SU-DHL-6 (cell line): Measurements from ENCODE around the gene SPESP1.

Experiments
- H2AFZ ChIP-seq: fragments of 200-600 bp; sonication (generic); 2 replicates; pipeline ENCODE4 v1.6.1; 2014; ENCODE audit warnings: low read depth, mild to moderate bottlenecking, moderate library complexity, mixed read lengths, antibody characterized with exemption, low read length; ENCODE audit not compliant: severe bottlenecking
- H3F3A ChIP-seq: fragments of 200-600 bp; shearing (Covaris generic); 2 replicates; pipeline ENCODE4 v1.6.0; 2016; ENCODE audit warnings: antibody characterized with exemption, mild to moderate bottlenecking; ENCODE audit not compliant: insufficient read depth
- H3K27ac ChIP-seq: fragments of 200-600 bp; sonication (generic); 2 replicates; pipeline ENCODE4 v1.5.1; 2016; ENCODE audit warnings: low read depth, mild to moderate bottlenecking, low read length, moderate library complexity, mixed read lengths
- H3K27me3 ChIP-seq: fragments of 200-600 bp; sonication (generic), shearing (Covaris generic); 2 replicates; pipeline ENCODE4 v1.6.0; 2014; ENCODE audit warnings: mild to moderate bottlenecking, low read length
- H3K36me3 ChIP-seq: fragments of 200-600 bp; sonication (generic); 2 replicates; pipeline ENCODE4 v1.6.1; 2014; ENCODE audit warnings: mild to moderate bottlenecking, low read length, mixed read lengths
- H3K4me2 ChIP-seq: fragments of 300-600, 200-600 bp; shearing (Covaris generic), sonication (generic); 2 replicates; pipeline ENCODE4 v1.6.0; 2014; ENCODE audit warnings: low read length, low read depth, mild to moderate bottlenecking; ENCODE audit not compliant: poor library complexity, severe bottlenecking
- H3K4me3 ChIP-seq: fragments of 200-600 bp; sonication (generic); 2 replicates; pipeline ENCODE4 v1.5.1; 2014; ENCODE audit warnings: antibody characterized with exemption, low read length, mild to moderate bottlenecking, mixed read lengths; ENCODE audit not compliant: insufficient read depth, poor library complexity, severe bottlenecking
- H3K79me2 ChIP-seq: fragments of 200-600 bp; sonication (generic); 2 replicates; pipeline ENCODE4 v1.6.1; 2014; ENCODE audit warnings: mild to moderate bottlenecking, low read length, moderate library complexity; ENCODE audit not compliant: insufficient read depth
- H3K9ac ChIP-seq: fragments of 200-600 bp; sonication (generic); 2 replicates; pipeline ENCODE4 v1.7.0; 2014; ENCODE audit warnings: mild to moderate bottlenecking, low read length
- H3K9me2 ChIP-seq: fragments of 200-600 bp; sonication (generic); replicated peaks from 2 replicates; pipeline ENCODE4 v1.6.1; 2014; ENCODE audit warnings: low read length; ENCODE audit not compliant: insufficient read depth
- H3K9me3 ChIP-seq: fragments of 200-600 bp; sonication (generic); 2 replicates; pipeline ENCODE4 v1.6.1; 2014; ENCODE audit warnings: low read length, mixed read lengths; ENCODE audit not compliant: insufficient read depth
- H4K20me1 ChIP-seq: fragments of 200-600 bp; sonication (generic); 2 replicates; pipeline ENCODE4 v1.6.1; 2014; ENCODE audit warnings: low read depth, mild to moderate bottlenecking, antibody characterized with exemption, low read length, moderate library complexity, mixed read lengths
- EZH2phosphoT487 ChIP-seq: fragments of 200-600 bp; sonication (generic), shearing (Covaris generic); conservative IDR thresholded peaks from 2 replicates; pipeline ENCODE4 v1.6.1; 2018; ENCODE audit warnings: mild to moderate bottlenecking, antibody characterized with exemption, low read length, moderate library complexity, mixed read lengths
- TF ChIP-seq, protein P1 (sequence below): fragments of 200-600 bp; sonication (generic); IDR thresholded peaks from one replicate; pipeline ENCODE4 v1.5.1; 2017; ENCODE audit warnings: antibody characterized with exemption, mild to moderate bottlenecking, low read length, moderate library complexity; ENCODE audit not compliant: insufficient read depth, poor library complexity, severe bottlenecking

The SPESP1 gene

DNA sequence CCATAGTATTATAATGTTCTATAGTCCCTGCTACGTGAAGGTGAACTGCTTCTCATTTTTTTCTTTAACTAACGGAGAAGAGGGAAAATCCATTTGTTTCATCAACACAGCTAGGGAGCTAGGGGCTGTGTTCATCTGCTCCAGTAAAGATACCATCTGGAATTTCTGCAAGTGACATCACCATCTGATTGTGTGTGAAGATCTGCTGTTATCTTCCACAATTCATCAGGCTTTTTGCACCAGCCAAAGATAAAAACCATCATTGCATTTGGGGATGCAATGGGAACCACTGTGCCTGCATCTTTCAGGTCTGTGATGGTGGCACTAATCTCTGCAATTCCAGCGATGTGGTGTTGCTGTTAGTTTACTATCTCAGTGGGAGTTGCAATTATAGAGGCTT lies 48.7 kb downstream of the SPESP1 start:
- no peak overlapping the region for H3K27ac ChIP-seq
- no peak overlapping the region for H3K9ac ChIP-seq
- TF ChIP-seq, protein P1, sequence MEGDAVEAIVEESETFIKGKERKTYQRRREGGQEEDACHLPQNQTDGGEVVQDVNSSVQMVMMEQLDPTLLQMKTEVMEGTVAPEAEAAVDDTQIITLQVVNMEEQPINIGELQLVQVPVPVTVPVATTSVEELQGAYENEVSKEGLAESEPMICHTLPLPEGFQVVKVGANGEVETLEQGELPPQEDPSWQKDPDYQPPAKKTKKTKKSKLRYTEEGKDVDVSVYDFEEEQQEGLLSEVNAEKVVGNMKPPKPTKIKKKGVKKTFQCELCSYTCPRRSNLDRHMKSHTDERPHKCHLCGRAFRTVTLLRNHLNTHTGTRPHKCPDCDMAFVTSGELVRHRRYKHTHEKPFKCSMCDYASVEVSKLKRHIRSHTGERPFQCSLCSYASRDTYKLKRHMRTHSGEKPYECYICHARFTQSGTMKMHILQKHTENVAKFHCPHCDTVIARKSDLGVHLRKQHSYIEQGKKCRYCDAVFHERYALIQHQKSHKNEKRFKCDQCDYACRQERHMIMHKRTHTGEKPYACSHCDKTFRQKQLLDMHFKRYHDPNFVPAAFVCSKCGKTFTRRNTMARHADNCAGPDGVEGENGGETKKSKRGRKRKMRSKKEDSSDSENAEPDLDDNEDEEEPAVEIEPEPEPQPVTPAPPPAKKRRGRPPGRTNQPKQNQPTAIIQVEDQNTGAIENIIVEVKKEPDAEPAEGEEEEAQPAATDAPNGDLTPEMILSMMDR: no peak
- no peak for TF ChIP-seq EZH2phosphoT487

GRCh38 chr15:68979816-68980215 lies 49.5 kb downstream of the SPESP1 start:
- Histone ChIP-seq H3K9me2 (no peaks in the 10 kb centered on the region), H2AFZ (no peak overlapping the region), H3K4me3 (no peak overlapping the region), H3K36me3 (no peaks in the 10 kb centered on the region), H4K20me1 (no peaks in the 10 kb centered on the region), H3K79me2 (no peaks in the 10 kb centered on the region), H3K9ac (no peak overlapping the region), H3K4me2 (no peak overlapping the region), H3K9me3 (no peaks in the 10 kb centered on the region), H3F3A (no peaks in the 10 kb centered on the region), H3K27me3 (no peaks in the 10 kb centered on the region), H3K27ac (no peak overlapping the region)
- no peak for TF ChIP-seq EZH2phosphoT487

More for the DNA sequence above, 48.7 kb downstream of the SPESP1 start:
- no peaks in the 10 kb centered on the region for H3F3A ChIP-seq
- no peak overlapping the region for H2AFZ ChIP-seq
- no peaks in the 10 kb centered on the region for H3K9me3 ChIP-seq
- no peaks in the 10 kb centered on the region for H3K36me3 ChIP-seq
- H3K27me3 ChIP-seq: no peaks in the 10 kb centered on the region
- H4K20me1 ChIP-seq: no peaks in the 10 kb centered on the region
- no peak overlapping the region for H3K4me3 ChIP-seq
- no peak overlapping the region for H3K4me2 ChIP-seq
- no peaks in the 10 kb centered on the region for H3K9me2 ChIP-seq
- no peaks in the 10 kb centered on the region for H3K79me2 ChIP-seq

DNA sequence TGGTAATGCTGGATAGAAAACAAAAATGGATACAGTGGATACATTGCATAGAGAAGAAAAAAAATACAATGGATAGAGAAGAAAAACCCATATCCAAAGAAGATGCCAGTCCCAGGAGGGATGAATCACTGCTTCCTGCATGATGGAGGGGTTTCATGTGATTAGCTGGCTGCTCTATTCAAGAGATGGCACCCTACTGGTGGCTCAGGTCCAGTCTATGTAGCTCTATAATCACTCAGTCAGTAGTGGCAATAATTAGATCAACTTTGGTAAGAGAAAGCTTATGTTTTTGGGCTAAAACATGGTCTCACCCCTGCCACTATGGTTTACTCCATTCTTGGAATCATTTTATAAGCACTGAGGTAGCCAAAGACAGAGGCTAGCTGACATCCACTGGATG lies 50.5 kb downstream of the SPESP1 start:
- H3K9ac ChIP-seq: no peak overlapping the region
- H3K27me3 ChIP-seq: no peaks in the 10 kb centered on the region
- H2AFZ ChIP-seq: no peak overlapping the region
- H3K36me3 ChIP-seq: no peaks in the 10 kb centered on the region
- H3K79me2 ChIP-seq: no peaks in the 10 kb centered on the region
- H3K27ac ChIP-seq: no peak overlapping the region
- TF ChIP-seq EZH2phosphoT487: no peak
- TF ChIP-seq, protein P1: no peak
- H3K9me3 ChIP-seq: no peaks in the 10 kb centered on the region
- no peak overlapping the region for H3K4me3 ChIP-seq
- H4K20me1 ChIP-seq: no peaks in the 10 kb centered on the region
- H3F3A ChIP-seq: no peaks in the 10 kb centered on the region
- H3K4me2 ChIP-seq: no peak overlapping the region
- H3K9me2 ChIP-seq: no peaks in the 10 kb centered on the region

DNA sequence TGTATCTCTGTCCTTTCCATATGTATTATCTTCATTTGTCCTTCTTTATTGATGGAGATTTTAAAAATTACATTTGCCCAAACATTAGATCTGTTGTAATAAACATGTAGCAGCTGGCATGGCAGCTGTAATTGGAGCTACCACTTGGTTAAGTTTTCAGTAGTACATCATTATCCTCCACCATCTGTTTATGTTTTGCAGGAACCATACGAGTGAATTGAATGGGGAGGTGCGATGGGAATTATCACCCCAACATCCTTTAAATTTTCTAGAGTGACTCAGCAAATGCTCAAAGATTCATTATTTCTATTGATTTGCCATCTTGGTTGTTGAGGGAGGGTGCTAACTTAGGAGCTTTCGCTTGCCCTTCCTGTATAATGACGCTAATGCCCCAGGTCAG lies 51.6 kb downstream of the SPESP1 start:
- TF ChIP-seq EZH2phosphoT487: no peak
- TF ChIP-seq, protein P1: no peak
- Histone ChIP-seq H3K9ac (no peak overlapping the region), H3K4me2 (no peak overlapping the region), H3K36me3 (no peaks in the 10 kb centered on the region), H3K79me2 (no peaks in the 10 kb centered on the region), H3K4me3 (no peak overlapping the region), H2AFZ (no peak overlapping the region), H3K9me2 (no peaks in the 10 kb centered on the region), H3F3A (no peaks in the 10 kb centered on the region), H3K27me3 (no peaks in the 10 kb centered on the region), H4K20me1 (no peaks in the 10 kb centered on the region), H3K9me3 (no peaks in the 10 kb centered on the region), H3K27ac (no peak overlapping the region)
